ENCODE data around the gene TUBB3.

DNA sequence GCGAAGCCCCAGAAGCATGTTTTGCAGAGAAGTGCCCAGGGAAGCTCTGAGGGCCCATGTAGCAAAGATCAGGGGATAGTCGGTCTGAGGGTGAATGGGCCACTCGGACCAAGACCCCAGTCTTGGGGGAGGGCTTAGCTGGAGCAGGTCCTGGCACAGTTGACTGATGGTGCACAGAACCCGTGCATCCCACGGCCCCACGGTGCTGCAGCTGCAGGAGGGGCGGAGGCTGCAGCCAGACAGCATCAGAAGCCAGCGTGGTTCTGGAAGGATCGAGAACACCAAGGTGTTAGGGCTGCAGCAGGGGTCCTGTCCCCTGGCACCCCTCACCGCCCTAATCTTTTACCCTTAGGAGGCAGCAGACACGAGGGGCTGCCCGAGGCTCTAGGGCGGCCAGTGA, 11.0 kb upstream of the TUBB3 start:
- TF ChIP-seq, protein P1, sequence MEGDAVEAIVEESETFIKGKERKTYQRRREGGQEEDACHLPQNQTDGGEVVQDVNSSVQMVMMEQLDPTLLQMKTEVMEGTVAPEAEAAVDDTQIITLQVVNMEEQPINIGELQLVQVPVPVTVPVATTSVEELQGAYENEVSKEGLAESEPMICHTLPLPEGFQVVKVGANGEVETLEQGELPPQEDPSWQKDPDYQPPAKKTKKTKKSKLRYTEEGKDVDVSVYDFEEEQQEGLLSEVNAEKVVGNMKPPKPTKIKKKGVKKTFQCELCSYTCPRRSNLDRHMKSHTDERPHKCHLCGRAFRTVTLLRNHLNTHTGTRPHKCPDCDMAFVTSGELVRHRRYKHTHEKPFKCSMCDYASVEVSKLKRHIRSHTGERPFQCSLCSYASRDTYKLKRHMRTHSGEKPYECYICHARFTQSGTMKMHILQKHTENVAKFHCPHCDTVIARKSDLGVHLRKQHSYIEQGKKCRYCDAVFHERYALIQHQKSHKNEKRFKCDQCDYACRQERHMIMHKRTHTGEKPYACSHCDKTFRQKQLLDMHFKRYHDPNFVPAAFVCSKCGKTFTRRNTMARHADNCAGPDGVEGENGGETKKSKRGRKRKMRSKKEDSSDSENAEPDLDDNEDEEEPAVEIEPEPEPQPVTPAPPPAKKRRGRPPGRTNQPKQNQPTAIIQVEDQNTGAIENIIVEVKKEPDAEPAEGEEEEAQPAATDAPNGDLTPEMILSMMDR (IDR thresholded peaks at IDR 0.05): no peak
- no peak for TF ChIP-seq POLR2A (IDR thresholded peaks at IDR 0.05)

Data from lower leg skin (tissue), 3 donors.